ENCODE results near the gene C1QTNF6. TPM values are rescaled to one million over a fixed set of nuclear protein-coding genes. Genes with fewer than 3 reads are reported as not detected.

C1QTNF6 gene
- total RNA-seq, 2 experiments from 2014 or later: 7.3 to 19.6 TPM

DNA sequence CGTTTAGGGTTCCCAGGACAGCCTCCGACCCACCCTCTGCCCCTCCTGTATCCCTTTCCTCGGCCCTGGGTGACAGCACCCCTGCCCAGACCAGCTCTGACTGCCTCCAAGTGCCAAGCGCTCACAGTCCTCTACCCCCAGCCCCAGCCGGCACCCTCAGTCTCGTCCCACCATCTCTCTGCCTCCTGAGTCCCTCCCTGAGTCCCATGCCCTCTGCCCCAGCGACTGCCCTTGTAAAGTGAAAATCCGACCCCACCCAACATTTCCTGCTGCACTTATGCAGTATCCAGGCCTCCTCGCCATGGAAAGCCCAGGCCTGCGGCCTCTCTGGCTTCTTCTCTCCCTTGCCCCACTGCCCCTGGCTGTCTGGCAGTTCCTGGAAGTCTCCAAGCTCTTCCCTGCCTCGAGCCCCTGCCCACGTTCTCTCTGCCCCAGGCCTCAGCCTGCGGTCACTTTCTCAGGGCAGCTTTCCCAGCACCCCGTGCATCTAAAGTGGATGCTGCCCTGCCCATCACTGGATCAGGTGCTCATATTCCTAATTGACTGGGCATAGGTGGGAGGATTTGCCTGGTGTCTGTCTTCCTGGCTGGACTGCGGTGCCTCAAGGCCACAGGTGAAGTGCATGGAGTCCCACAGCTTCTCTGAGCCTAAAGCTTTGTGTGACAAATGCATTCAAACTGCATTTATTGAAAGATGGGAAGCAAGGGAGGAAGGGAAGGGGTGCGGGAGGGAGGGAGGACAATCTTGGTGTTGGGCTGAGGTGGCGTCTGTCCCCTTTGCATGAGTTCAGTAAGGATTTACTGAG, 20.7 kb downstream of the C1QTNF6 start:
- Histone ChIP-seq H3K4me2 (ENCODE audit: low read length) (no peak overlapping the region), H3K79me2 (ENCODE audit: insufficient read depth, low read depth, low read length) (no peaks in the 10 kb centered on the region), H3K27ac (ENCODE audit: low read depth, low read length, poor library complexity, severe bottlenecking) (no peak overlapping the region), H3K9me2 (ENCODE audit: insufficient read depth, low read length) (no peaks in the 10 kb centered on the region), H3K4me3 (ENCODE audit: low read depth, low read length, poor library complexity, severe bottlenecking) (no peak overlapping the region), H4K20me1 (ENCODE audit: insufficient read depth, low read length) (no peaks in the 10 kb centered on the region), H3K4me1 (ENCODE audit: insufficient read depth, low read length, poor library complexity, severe bottlenecking) (peaks cover 3% of the 10 kb centered on the region), H2AFZ (ENCODE audit: low read length) (no peak overlapping the region), H3K9me3 (ENCODE audit: low read length) (no peaks in the 10 kb centered on the region), H3K36me3 (ENCODE audit: insufficient read depth, low read length) (no peaks in the 10 kb centered on the region)
- intact Hi-C loops (cut with micrococcal nuclease; ENCODE audit: unreplicated experiment): no loop called here
- no TSS peak for BruUV-seq (replicated peaks)
- no peak for DNase-seq (ENCODE audit: low spot score)
- CTCF ChIA-PET (ENCODE audit: unreplicated experiment): interaction anchor here (0.5 kb wide), 1 partner anchor 93 kb away, joined by 3 read pairs; no protein-coding TSS in a partner anchor
- POLR2A ChIA-PET: no interaction called here
- no peak for TF ChIP-seq EZH2phosphoT487 (IDR thresholded peaks at IDR 0.05; ENCODE audit: borderline replicate concordance, low read depth, low read length)
- TF ChIP-seq, protein P1, sequence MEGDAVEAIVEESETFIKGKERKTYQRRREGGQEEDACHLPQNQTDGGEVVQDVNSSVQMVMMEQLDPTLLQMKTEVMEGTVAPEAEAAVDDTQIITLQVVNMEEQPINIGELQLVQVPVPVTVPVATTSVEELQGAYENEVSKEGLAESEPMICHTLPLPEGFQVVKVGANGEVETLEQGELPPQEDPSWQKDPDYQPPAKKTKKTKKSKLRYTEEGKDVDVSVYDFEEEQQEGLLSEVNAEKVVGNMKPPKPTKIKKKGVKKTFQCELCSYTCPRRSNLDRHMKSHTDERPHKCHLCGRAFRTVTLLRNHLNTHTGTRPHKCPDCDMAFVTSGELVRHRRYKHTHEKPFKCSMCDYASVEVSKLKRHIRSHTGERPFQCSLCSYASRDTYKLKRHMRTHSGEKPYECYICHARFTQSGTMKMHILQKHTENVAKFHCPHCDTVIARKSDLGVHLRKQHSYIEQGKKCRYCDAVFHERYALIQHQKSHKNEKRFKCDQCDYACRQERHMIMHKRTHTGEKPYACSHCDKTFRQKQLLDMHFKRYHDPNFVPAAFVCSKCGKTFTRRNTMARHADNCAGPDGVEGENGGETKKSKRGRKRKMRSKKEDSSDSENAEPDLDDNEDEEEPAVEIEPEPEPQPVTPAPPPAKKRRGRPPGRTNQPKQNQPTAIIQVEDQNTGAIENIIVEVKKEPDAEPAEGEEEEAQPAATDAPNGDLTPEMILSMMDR (conservative IDR thresholded peaks at IDR 0.05; ENCODE audit: low read length): no peak

DNA sequence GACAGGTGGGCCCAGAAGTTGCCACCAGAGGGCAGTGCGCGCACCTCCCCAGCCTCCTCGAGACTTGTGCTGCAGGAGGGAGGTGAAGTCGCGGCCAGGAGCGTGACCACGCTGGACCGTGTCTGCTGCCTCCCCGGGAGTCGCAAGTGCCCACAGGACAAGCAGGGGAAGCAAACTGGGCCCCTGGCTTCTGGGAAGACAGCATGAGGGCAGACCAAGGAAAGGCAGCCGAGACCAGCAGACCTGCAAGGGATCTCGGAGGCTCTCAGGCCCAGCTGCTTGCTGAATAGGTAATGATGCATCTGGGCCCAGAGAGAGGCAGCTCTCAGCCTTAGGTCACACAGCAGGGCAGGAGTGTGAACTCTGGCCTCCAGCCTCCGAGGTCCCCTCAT, 21.4 kb downstream of the C1QTNF6 start:
- TF ChIP-seq, protein P1 (conservative IDR thresholded peaks at IDR 0.05; ENCODE audit: low read length): peak; percentile 93; the same call in 1 of the 2 replicates
- TF ChIP-seq EZH2phosphoT487 (IDR thresholded peaks at IDR 0.05; ENCODE audit: borderline replicate concordance, low read depth, low read length): no peak
- H3K4me1 ChIP-seq (ENCODE audit: insufficient read depth, low read length, poor library complexity, severe bottlenecking): peaks cover 3% of the 10 kb centered on the region
- no peaks in the 10 kb centered on the region for H3K79me2 ChIP-seq (ENCODE audit: insufficient read depth, low read depth, low read length)
- peaks cover 5% of the 10 kb centered on the region; the same call in 1 of the 2 replicates for H3K9me3 ChIP-seq (ENCODE audit: low read length)
- no peaks in the 10 kb centered on the region for H3K36me3 ChIP-seq (ENCODE audit: insufficient read depth, low read length)
- ChIA-PET POLR2A (no interaction called here), CTCF (ENCODE audit: unreplicated experiment) (interaction anchor here (0.6 kb wide), 1 partner anchor 18 kb away, joined by 3 read pairs; no protein-coding TSS in a partner anchor)
- DNase-seq (ENCODE audit: low spot score): peak; percentile 70
- no peaks in the 10 kb centered on the region for H3K9me2 ChIP-seq (ENCODE audit: insufficient read depth, low read length)
- BruUV-seq (replicated peaks): no TSS peak
- no peak overlapping the region for H2AFZ ChIP-seq (ENCODE audit: low read length)
- no peak overlapping the region for H3K4me3 ChIP-seq (ENCODE audit: low read depth, low read length, poor library complexity, severe bottlenecking)
- H4K20me1 ChIP-seq (ENCODE audit: insufficient read depth, low read length): no peaks in the 10 kb centered on the region
- peak overlapping the region; percentile 5; the same call in 1 of the 2 replicates for H3K4me2 ChIP-seq (ENCODE audit: low read length)
- intact Hi-C loops (cut with micrococcal nuclease; ENCODE audit: unreplicated experiment): loop anchor here (1.0 kb wide), 2 partner anchors 32 to 95 kb away; no protein-coding TSS in a partner anchor
- H3K27ac ChIP-seq (ENCODE audit: low read depth, low read length, poor library complexity, severe bottlenecking): no peak overlapping the region
